ENCODE results near the gene ITPK1.

Gene ITPK1

DNA sequence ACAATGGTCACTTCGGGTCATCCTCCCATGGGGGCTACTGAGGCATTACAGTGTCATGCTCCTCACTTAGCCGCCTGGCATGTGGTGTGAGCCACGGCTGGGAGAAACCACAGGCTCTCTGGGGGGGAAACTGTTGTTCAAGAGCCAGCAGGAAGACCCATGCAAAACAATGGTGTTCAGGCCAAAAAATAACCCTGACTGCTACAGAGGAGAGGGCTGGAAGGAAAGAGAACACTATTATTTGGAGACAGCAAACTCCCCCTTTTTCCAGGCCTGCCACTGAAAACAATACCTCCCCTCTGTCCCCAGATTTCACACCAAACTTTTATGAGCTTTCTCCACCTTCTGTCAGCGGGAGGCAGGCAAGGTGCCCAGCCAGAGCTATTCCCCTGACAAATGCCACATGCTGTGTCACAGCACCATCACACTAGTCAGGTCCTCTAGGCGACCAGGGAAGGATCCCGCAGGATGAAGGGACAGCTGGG lies 109.1 kb downstream of the ITPK1 start:
- peak; percentile 44 for DNase-seq

DNA sequence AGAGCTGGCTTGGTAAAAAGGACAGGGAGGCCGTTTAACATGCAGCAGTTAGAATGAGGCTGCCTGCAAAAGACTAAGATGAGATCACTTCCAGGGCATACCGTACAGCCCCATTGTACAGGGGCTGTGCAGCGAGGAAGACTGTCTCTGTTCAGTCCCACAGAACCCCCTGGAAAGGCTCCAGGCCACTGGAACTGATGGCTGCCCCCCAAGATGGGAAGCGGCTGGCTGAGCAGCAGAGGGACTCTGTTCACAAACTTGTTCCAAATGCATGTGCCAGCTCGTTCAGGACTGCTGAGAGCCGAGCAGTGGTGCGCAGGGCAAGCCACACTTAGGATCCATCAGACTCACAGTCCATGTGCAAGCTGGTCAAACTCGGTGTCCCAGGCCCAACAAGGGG lies 109.9 kb downstream of the ITPK1 start:
- DNase-seq: peak; percentile 40

DNA sequence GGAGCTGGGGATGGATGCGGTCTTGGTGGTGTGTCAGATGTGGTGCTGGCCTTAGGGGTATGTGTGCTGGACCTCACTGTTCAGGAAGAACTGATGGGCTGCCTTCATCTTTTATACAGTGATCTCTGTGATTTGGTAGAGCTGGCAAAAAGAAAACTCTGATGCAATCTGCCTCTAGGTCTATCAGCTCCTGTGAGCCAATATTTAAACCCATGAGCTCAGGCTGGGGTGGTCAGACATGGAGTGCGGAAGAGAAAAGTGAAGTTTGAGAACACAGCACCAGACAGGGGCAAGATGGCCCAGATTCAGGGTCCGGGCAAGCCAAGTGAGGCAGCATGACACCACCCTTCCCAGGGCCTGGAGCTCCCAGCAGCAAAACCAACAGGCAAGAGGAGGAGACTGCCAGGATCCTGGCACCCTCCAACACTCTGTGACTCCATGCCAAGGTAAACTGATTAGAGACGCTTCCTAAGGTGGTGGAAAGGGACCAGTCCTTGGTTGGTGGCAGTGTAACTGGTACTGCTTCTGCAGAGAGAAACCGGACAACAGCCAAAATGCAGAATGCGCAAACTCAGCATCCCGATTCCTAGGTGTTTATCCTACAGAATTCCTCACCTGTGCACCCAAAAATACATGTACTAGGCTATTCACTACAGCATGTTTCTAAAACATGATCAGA lies 110.5 kb downstream of the ITPK1 start:
- DNase-seq: peak; percentile 72

DNA sequence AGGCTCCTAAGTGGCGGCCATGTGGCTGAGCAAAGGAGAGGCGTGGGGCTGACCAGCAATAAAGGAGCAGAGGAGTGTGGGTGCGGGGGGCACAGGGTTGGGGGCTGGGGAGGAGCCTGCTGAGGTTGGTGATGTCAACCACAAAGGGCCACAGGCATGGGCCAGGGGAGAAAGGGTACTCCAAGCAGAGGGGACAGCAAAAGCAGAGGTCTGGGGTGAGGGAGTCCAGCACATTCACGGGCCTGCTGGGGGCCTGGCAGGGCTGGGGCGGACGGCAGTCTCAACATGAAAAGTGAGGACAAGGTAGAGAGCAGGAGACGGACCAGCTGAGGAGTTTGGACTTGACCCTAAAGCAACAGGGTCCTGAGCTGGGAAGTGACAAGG lies 111.0 kb downstream of the ITPK1 start:
- no peak for DNase-seq

DNA sequence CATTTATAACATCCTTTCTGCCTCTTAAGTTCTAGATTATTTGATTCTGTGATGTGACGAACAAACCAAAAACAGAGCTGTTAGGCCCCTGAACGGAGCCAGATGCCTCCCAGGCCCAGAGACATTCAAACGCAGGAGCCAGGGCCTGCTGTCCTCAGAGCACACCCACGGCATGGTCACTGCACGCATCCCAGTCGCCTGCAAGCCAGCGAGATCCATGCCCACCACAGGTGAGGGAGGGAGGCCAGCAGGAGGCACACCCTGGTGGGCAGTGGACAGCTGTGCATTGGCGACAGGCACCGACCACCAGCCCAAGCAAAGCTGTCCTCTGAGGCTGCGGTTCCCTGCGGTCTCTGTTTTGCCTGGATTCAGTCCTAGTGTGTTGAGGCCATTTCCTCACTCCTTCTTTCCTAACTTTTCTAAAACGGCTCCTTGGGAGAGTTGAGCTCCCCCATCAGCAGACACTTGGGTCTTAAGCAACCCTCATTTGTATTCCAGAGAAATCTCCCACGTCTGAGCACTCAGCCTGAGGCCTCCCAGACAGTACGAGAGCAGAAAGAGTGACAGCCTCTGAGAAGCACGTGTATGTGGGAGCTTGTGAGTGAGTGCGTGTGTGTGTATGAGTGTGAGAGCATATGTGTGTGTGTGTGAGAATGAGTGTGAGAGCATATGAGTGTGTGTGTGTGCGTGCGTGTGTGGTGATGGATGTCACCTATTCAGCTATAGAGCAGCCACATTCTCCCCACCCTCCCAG lies 111.6 kb downstream of the ITPK1 start:
- DNase-seq: no peak

DNA sequence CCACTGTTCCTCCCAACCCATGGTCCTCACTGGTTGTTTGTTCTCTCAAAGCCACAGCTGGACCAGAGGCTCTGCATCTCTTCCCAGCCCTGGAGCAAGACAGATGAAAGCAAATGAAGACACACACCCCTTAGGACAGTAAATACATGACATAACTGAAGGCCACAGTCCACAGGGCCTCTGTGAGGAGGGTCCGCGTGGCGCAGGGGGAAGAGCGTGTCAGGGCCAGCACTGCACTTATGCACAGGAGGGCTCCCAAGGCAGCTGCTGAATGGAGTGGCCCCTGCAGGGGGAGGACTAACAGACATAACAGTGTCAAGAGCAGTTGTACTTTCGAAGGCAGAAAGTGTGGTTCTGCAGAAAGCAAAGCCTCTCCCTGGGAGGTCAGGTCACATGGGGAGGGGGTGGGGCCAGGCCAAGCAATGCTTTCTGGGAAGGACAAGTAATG lies 112.8 kb downstream of the ITPK1 start:
- DNase-seq: no peak

DNA sequence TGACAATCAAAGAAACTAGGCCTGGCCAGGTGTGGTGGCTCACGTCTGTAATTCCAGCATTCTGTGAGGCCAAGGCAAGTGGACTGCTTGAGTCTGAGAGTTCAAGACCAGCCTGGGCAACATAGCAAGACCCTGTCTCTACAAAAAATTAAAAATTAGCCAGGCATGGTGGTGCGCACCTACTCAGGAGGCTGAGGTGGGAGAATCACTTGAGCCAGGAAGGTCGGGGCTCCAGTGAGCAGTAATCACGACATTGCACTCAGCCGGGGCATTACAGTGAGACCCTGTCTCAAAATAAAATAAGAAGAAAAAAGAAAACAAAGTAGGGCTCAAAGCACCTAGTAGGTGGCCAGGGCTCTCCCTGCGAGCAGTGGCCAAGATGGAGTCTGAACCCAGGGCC lies 113.7 kb downstream of the ITPK1 start:
- DNase-seq: no peak

DNA sequence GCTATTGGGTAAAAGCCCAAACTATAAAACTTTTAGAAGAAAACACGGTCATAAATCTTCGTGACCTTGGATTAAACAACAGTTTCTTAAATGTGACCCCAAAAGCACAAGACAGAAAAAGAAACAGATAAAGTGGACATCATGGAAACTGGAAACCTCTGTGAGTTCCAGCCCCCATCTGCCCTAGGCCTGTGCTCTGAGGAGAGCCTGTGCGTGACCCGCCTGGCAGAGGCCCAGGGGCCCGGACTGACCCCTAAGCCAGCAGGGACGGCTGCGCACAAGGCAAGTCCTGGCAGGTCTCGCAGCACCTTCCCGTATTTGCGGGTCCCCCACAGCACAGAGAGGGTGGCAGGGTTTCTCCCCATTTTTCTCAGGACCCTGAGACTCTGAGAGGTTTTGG lies 116.8 kb downstream of the ITPK1 start:
- no peak for DNase-seq

DNA sequence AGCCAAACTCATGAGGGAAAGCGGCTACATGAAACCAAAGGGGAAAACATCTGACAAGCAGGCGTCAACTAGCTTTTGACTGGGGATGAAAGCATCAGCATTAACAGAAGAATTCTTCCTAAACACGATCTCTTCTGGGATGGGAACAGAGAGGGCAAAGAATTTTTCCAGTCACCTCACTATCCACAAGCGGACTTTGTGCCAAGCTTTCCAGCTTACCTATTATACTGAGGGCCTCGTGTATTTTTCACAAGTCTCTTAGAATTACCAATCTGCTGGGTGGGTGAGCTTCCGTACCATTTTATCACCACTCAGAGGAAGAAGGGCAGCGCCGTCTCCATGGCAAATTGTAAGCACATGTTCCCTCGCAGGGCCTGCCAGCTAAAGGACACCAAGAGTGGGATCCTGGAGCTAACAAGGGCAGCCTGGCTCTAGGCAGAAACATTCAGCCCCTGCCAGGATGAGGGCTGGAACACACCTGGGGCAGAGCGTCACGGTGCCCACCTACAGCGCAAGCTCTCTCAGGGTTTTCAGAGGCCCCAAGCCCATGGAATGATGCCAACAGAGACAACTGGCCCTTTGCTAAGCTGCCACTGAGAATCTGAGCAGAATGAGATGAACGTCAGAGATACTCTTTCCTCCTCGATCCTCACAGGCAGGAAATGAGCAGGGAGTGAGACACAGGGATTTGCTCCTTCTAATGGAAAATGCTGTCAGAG lies 118.2 kb downstream of the ITPK1 start:
- DNase-seq: peak; percentile 60

DNA sequence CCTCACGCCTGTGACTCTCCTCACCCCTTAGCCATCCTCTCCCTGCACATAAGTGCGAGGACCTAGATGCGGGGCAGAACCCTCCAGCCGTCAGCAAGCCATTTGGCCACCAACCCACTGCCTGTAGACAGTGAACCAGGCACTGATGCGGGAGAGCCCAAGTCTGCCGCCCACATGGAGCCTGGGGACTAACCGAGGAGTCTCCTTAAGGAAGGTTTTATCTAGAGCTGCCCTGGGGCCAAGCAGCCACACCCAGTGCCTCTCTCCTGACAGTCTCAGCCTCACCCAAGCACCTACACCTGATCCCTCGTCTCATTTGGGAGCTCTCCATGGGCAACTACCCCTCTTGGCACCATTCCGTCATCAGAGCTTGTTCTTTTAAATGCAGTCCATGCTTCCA lies 120.1 kb downstream of the ITPK1 start:
- DNase-seq: no peak

DNA sequence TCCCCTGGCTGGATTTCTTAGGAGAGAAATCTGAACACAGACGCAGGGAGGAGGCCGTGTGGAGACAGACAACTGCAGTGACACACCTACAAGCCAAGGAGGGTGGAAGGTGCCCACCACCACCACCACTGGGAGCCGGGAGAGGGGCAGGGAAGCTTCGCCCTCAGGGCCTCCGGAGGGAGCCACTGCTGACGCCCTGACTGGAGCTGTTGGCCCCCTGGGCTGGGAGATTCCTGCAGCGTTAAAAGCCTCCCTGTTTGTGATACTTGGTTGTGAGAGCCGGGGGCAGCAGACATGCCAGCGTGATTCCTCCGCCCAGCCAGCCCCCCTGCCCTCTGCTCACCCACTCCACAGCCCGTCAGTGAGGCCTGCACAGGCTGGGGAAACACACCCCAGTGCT lies 120.8 kb downstream of the ITPK1 start:
- no peak for DNase-seq

DNA sequence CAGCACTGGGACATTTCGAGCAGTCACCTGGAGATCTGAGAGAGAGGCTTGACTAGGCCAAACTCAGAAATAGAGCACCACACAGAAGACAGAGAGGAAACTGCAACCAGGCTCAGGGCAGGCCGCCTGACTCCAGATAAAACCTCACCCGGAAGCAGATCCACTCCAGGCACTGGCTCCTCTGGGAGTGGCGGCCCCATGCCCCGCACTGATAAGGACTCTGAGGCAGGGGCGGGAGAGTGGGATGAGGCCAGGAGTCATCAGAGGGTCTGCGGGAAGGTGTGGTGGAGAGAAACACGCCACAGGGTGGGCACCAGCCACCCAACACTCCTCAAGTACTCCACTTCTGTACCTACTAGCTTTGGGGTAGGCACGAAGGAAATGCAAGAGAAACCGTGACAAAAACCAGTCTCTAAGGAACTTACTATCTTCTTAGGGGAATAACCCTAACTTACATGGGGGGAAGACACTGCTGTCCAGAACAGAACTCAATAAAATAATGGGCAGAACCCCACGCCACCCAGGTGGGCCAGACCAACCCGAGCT lies 121.5 kb downstream of the ITPK1 start:
- DNase-seq: no peak

DNA sequence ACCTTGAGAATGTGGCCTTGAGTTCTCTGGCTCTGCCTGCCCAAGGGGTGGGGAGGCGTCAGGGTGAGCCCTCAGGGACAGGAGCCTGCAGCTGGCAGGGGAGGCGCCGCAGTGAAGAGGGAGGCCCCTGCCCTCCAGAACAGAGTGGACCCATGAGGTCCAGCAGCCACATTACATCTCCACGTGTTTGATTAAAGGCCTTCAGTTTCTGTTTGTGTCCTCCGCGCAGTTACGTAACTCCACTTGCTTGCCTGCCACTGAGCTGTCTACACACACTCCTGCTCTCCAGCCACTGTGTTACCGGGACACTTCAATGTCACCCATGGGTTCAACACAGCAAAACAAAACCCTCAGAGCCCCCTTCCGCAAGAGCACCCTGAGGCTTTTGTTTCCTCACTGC lies 122.4 kb downstream of the ITPK1 start:
- DNase-seq: no peak

DNA sequence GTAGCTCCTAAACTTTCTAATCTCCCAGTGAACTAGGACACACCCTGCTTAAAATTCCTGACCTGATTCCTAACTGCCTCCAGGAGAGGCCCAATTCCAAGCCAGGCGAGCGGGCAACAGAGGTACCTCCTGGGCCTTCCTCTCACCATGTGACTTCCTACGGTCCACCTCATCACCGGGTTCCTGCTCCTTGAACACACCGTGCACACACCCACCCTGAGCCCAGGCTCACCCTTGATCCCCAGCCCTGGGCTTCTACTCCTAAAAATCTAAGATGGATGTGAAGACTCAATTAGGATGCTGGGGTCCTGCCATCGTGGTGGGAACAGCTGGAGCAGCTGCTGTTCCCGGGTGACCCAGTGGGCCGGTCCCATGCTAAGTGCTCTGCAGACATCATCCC lies 124.2 kb downstream of the ITPK1 start:
- no peak for DNase-seq

DNA sequence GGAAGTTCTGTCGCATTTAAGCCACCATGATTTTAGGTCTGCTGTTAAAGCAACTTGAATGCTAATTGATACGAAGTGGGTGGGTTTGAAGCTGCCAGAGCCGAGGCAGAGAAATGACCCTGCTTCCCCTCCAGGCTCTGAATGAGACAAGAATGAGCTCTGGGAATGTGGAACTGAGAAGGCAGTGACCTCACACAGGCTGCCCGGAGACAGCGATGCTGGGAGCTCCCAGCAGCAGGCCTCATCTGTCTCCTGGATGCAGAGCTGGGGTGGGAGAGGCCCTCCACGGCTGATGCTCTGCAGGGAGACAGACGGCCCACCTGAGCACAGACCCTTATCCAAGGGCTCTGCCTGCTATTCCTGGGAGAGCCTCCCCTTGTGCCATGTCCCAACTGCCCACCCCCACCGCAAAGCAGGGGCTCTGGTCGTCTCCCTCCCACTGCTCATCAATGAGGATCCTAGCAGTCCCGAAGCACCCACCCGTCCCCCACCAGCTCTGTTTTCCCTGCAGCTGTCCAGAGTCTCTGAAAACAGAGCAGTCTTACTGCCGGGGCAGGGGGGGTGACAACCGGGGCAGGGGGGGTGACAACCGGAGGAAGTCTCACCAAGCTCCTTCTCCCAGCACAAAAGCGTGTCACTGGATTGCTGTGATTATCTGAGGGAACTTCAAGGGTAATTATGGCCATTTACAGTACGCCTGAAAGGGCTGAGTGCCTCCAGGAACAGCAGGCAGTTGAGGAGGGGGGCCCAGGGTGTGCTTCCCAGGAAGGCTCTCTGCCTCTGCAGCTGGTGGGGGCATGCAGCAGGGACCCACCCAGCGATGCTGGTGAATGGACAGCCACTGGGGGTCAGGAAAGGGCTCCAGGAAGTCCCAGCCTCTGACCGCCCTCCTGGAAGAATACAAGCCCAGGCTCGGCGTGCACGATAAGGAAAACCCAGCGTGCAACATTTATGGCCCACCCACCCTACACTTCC lies 125.0 kb downstream of the ITPK1 start:
- peak; percentile 16 for DNase-seq

DNA sequence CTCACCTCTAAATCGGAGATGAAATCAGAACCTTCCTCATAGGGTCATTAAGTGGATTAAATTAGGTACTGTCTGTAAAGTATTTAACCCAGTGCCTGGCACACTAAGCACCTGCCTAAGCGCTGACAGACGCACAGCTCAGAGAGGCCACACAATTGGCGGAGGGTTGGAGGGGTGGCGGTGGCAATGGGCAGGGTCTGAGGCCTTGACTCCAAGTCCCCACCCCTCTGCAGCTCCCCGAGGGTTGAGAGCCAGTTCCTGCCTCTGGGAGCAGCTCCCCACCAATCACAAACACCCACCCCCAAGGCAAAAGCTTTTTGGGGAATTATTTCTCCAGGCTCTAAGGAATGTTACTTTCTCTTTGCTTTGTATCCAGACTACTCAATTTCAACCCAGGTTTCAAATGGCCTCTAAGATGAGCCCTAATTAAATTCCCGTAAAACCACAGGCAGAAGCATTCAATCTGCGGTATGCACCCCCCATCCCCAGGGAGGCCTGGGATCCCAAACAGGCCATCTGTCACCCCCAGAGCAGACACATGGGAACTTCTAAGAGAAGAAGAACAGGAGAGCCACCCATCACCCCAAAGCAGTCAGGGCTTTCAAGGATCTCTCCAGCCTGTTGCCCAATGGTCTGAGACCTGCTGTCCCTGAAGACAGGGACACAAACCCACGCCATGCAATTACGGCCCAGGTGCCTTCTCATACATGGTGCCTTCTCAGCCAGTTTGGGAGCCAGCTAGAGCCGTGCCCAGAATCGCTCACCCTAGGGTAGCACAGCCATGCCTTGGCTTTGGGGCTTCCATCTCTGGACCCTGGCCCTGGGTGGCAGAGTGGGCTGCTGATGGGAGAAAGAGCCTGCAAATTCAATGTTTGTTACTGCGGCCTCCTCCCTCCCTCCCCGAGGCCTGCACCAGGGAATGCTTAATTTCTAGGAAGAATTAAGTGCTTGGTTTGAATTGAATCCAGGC lies 126.7 kb downstream of the ITPK1 start:
- no peak for DNase-seq

DNA sequence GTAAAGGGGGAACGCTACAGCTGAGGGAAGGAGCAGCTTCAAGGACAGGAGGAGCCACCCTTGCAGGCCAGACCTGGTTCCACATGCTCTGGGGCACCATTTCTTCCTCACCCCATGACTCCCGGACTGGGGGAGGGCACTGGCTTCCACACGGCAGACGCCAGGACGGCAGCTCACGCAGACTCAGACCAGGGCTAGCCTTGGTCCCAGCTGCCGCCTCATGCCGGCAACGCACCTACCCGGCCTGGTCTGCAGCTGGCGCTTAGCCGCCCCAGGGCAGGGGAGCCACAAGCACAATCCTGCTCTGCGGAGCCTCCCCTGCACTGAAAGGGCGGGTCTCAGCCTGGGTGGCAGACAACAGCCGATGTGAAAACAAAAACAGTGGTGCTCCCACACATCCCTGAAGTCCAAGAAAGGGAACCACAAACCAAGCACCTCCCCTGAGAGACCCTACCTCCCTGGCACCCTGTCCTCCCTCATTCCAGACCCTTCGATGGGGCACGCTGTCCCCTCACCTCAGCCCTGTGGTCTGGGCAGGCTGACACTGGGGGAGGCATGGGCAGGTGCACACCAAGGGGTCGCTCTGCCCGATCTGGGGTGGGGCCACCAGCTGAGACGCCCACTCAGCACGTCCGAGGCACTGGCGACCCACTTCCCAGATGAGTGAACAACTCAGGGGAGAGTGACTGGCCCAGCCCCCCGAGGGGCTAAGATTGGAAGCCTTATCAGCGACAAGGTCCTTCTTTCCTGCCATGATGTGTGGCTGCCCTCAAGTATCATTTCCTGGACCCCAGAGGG lies 127.8 kb downstream of the ITPK1 start:
- no peak for DNase-seq

DNA sequence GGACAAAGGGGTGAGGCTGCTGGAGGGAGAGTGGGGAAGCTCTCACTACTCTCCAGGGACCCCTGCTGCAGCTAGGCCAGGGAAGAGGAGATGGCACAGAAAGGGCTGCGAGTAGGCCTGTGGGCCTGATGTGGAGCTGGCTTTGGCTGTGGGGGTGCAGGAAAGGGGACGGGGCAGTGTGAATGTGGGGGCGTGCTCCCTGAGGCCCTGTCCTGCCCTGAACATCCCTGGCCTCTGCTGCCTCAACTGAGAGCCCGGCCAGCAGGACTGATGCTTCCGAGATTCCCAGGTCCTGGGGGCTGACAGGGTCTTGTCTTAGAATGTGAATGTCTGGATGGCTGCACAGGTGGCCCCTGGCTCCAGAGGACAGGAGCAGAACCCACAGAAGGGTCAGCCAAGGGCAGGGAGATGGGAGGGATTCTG lies 128.6 kb downstream of the ITPK1 start:
- no peak for DNase-seq

DNA sequence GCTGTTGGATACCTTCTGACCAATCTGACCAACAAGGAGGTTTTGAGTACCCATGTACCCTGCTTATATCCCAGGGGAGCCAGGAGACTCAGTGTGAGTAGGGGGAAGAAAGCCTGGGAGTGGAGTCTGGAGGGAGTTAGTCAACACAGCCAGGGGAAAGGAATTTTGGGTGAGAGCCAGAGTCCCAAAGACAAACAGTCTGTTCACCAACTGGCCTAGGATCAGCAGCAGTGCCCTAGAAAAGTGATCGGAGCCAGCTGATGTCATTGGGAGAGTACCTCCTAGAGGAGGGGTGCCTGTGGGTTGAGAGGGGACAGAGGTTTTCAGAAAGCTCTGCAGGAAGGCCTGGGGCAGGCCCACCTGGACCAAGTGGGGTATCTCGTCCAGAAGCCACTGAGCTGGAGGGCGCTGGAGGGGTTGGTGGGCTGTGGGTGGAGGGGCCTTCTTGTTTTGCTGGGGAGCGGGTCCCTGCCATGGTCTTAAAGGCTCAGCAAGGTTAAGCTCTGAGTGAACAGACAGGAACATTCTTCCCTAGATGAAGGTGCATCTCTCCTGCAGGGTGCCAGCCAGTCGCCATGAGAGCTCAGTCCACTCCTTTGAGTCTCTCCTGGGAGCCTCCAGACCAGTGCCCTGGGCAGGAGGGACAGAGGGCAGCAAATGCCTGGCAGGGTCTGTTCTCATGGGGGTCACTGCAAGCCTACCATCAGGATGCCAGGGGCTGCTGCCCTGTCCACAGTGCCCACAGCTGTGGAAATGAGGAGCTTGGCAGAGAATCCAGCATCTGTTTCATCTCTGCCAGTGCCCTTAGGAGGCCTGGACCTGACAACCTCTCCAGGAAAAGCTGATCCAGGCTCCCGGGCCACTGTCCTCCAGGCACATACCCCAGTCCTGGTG lies 129.2 kb downstream of the ITPK1 start:
- no peak for DNase-seq

Data from NCI-H1092 treated with DMSO at 0.1 percent for 48 hours (cell line).